Measurements from ENCODE around the gene CCDC54.
"Not testable (repeated sequence)": the region's sequence is repeated elsewhere in the genome, so short reads cannot be mapped to it uniquely, and the experiment has no call there.

Gene CCDC54

DNA sequence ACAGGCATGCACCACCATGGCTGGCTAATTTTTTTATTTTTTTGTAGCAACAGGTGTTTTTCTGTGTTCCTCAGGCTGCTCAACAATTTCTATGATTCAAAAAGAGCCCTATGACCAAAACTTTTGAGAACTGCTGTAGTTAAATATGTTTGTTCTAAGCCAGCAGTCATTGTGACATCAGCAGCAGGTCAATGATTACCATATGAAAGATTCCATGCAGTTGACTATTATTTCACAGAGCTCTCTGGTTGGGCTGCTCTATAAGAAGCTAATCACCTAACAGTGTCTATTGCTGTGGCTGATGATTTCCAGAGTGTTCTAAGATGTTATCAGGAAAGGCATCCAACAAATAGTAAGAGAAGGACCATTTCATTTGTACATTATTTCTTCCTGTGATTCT lies at the start of gene CCDC54:
Gene CCDC54 (plus strand): TSS at position 289 of the 400 bp plus-strand sequence. CDS start 149 bp downstream, outside the sequence.
- DNase-seq: no peak

DNA sequence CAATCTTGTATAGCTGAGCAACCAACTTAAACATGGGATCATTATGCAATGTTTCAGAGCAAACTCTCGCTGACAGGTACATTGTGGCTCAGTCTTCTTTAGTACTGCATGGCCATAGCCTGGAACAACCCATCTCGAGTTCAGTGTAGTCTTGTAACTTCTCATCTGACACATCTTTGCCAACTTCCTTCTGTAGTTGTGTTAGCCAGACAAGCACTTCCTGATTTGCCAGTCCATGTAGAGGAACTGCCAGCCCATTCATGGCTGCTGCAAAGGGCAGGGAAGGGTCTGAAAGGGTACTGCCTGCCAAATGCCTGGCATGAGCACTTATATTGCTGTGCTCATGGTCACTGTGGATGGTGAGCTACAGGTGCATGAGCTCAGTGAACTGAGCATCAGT lies 49.2 kb upstream of the CCDC54 start:
- no peak for DNase-seq

DNA sequence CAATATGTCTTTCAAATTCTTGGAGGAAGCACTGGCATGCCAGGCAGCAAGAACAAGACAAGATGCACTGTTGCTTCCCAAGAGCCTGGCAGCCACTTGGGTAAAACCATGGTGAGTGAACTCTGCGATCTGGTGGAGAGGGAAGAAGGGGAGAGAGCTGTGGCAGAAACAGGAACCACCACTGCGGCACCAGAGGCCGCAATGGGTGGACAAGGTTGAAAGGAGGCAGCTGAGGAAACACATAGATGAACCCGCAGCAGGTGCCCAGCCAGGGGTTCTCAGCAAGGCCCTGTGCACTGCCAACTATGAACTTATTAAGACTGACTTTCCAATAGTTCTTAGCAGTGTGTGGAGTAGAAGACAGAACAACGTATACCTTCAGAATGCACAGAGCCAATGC lies 48.2 kb upstream of the CCDC54 start:
- no peak for DNase-seq

DNA sequence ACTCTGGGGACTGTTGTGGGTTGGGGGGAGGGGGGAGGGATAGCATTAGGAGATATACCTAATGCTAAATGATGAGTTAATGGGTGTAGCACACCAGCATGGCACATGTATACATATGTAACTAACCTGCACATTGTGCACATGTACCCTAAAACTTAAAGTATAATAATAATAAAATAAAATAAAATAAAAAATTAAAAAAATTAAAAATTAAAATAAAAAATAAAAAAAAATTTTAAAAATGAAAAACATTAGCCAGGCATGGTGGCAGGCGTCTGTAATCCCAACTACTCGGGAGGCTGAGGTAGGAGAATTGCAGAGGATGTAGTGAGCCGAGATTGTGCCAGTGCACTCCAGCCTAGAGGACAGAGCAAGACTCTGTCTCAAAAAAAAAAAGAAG lies 37.5 kb upstream of the CCDC54 start:
- not testable (repeated sequence) for DNase-seq

DNA sequence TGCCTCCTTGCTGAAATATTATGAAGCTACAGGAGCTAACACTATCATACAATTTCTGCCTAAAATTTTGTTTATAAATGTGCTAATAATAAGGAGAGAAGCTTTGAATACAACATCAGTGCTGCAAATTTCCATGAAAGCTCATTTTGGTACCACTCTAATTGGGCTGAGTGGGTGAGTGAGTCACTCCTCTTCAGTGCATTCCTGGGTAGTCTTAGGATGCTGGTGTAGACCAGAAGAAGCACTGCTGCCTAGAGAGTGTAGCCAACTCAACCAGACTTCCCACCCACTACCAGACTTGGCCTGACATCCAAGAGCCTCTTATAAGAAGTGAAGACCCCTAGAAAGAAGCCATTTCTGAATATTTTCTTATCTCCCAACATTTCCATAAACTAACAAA lies 32.5 kb upstream of the CCDC54 start:
- no peak for DNase-seq

DNA sequence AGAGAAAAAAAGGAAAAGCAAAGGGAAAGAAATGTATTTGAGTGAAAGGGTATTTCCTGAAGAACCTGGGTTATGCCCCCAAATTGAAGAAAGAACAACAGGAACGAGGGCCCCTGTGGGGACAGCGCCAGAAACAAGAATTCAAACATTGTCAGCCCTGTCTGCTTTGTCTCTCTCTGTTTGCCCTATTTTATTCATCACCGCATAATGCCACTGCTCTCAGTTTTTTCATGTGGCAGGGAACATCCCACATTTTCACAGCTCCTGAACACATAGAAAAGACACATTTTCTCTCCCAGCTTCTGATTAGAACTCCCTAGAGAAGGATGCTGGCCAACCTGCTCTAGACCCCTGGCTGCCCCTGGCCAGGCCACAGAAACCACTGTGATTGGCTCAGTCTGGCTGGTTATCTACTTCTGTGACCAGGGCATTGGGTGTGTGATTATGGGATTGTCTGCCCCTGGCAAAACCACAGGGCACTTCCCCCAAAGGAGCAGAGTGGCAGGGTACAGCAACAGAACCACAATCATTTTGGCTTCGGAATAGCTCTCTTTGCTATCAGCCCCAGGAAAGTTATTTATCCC lies 31.3 kb upstream of the CCDC54 start:
- no peak for DNase-seq

DNA sequence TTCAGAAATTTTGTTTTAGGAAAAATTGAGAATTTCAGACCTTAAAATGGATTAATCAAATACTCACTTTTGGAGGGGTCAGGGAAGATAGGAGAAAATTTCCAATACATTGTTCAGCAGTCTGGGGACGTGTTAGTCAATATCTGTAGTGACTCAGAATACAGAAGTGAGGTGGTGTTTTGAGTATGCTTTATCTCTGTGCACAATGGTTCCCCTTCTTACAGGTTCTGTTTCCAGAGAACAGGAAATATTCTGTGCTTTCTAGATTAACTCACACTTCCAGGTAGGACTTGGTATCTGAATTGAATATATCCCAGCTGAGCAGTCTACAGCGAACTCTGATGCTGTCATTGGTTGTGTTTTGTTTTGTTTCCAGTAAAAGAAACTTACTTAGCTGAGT lies 30.7 kb upstream of the CCDC54 start:
- no peak for DNase-seq

DNA sequence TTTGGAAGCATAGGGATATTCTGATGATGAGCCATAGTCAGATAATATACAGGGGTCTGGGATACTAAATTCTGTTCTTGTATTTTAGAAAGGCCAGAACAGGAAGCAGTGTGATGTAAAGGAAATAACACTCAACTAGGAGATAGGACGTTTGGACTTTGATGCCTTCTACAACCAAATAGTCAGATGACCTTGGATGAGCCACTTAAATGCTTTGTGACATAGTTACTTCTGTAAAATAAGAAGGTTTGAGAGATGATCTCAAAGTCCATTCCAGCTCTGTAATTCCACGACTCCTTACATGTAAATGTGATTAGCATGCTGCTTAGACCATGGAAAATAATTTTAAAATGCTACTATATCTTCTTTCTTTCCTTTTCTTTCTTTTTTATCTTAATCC lies 29.5 kb upstream of the CCDC54 start:
- DNase-seq: no peak

DNA sequence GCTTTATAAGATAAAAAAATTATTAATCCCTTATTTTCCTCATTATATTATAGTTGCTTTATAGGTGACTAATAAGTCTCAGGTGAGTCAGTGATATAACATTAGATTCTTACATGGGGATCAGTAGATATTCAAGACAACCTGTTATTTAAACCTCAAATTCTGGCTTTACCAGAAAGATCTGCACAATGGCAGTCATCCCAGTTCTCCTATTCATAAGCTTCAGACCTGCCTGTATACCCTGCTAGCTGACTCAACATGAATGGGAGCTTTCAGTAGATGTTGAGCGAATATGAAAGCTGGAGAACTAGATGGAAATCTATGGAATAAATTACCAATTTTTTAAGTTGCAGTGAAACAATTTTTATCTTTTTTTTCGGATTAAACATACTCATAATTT lies 20.5 kb upstream of the CCDC54 start:
- DNase-seq: no peak

DNA sequence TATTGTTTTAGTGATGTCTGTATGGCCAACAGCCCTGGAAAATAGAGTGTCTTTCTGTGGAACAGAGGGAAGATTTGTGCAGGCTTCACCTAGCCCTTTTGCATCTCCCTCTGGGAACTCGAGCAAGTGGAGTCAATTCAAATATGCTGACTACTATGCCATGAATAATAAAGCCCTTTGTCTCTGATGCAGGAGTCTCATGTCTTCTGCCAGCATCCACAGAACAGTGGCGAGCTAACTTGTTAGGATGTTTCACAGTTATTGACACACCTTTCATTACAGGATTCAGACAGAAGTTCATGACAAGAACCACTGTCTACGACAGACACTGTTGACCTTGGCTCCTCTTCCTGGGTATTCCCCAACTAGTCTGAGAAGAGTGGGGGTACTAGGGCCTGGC lies 15.6 kb upstream of the CCDC54 start:
- DNase-seq: no peak

DNA sequence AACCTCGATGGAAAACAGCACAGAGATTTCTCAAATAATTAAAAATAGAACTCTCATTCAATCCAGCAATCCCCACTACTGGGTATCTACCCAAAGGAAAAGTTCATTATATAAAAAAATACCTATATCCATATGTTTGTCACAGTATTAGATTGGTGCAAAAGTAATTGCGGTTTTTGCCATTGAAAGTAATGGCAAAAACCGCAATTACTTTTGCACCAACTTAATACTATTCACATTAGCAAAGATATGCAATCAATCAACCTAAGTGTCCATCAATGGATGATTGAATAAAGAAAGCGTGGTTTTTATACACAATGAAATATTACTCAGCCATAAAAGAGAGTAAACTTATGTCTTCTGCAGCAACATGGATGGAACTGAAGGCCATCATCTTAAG lies 12.2 kb upstream of the CCDC54 start:
- DNase-seq: no peak

DNA sequence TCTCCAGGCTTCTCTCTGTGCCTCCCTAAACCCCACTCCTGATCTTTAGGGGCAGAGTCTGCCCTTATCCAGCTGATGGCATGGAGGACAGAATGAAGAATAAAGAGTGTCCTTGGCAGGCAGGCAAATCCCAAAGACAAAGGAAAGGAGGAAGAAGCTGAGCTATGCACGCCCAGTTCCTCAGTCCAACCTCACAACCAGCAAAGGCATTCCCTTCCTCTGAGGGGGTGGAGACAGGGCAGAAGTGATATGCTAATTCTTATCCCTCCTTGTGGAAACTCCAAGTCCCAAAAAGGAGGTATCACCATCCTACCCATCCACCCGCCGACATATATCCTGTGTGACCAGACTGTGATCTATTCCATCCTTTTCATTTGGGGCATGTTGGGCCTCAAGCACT lies 10.5 kb upstream of the CCDC54 start:
- no peak for DNase-seq

DNA sequence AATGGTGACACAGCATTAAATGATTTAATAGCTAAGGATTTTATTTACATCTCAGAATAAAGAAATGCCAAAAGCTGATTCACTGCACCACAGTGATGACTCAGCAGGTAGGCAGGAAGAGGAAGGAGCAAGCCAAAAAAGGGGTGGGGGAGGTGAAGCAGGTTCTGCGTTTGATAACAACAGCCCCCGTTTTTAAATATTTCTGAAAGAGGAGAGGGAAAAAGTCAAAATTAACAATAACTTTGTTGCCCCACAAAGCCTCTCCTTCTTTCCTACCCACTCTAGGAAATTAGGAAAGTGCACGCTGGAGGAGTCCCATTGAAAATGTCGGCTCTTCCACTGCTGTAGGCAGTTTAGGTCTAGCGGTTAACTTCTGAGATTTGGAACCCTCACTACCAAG lies 9.9 kb upstream of the CCDC54 start:
- no peak for DNase-seq

DNA sequence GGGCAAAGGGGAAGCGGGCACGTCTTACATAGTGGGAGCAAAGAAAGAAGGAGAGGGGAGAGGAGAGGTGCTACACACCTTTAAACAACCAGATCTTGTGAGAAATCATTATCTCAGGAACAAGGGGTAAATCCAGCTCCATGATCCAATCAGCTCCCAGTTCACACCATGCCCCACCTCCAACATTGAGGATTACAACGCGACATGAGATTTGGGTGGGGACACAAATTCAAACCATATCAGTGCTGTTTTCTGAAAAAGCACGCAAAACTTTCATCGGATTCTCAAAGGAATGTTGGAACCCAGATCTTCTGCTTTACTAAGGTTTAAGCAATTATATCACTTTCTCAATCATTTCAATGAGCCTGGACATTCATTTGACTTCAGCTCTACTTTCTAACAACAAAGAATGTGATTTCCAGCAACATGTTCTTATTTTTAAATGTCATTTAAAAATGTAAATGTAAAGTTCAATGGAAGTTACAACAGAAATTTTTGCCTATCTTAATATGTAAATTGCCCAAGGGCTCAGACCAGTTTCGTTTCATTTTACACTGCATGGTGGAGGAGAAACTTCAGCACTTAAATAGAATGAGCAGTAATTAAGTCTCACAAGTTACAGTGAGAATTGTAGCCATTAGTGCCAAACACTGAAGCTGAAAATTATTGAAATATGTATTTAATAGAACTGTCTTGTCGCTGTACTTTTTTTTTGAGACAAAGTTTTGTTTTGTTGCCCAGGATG lies 8.4 kb upstream of the CCDC54 start:
- no peak for DNase-seq

DNA sequence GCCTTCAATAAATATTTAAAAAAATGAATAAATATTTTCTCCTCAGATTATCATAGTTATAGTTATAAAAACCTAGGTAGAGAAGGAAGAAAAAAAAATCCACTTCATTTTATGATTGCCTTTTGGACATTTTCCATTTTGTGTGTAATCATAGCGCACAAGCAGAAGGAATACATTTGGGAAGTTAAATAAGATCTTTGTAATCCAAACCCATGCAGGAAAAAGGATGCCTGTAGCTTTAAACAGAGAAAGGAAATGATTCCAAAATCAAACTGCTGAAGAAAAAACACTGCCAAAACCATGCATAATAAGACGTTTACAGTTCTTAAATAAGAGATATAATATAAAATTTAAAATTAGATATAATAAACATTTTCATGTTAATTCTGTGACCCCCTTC lies 7.4 kb upstream of the CCDC54 start:
- no peak for DNase-seq

DNA sequence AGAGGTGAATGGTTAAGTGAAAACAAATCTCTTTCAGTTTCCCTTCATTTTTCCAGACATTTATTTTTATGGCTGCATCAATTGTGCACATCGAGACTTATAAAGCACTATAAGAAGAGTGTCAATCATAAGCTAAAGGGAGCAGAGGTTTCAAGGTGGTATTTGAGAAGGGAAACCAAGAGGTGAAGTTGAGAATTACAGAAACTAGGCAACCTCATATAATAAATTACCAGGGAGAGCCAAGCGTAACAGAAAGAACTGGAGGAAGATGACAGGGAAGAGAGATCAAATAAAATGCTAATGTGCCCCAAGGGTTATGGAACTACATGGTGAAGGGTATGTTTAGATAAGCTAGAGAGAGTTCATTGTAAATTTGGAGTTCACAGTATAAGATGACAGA lies 6.3 kb upstream of the CCDC54 start:
- DNase-seq: no peak

DNA sequence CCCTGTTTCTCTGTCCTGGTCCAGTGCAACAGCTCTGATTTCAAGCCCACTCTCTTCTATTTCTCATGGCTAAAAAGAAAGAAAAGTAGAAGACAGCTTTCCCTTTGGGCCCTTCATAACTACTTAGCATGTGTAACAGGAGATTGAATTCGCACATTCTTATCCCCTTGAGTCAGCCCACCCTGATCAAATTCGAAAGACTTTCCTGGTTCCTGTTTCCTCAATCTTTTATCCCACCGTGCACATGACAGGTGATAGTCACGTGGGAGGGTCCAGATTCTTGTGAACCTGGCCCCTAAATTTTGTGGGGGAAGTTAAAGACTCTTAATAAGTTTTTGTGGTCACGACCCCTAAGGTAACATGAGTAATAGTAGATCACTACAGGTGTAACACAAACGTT lies 4.7 kb upstream of the CCDC54 start:
- no peak for DNase-seq

DNA sequence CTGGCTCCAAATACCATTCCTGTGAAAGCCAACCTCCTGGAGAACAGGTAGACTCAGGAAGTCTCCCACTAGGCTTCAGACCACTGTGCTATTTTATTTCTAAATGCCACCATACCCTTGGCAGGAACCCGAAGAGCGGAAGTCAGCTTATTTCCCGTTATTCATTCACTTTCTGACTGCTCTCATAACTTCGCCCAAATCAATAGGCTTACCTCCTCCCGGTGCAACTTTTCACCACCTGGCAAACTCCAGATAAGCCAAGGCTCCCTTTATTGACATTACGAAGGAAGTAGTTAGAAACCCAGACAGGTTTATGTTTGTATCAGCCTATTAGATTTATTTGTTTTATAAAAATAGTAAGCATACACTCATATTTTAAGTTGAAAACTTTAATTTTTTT lies 3.3 kb upstream of the CCDC54 start:
- no peak for DNase-seq

DNA sequence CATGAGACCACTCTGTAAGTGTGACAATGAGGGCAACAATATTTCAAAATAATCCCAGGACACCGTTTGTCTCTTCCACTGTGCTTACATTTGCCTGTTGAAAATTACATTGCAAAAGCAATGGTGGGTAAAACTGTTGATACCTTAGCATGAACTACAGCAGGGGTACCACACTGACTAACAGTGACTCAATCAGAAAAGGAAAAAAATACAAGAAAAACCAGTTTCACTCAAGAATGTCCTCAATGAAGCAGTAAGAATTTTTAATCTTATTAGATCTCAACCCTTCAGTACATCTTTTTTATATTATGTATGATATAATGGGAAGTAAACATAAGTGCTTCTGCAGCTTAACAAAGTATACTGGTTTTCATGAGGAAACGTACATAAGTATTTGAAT lies 1.6 kb upstream of the CCDC54 start:
- no peak for DNase-seq

DNA sequence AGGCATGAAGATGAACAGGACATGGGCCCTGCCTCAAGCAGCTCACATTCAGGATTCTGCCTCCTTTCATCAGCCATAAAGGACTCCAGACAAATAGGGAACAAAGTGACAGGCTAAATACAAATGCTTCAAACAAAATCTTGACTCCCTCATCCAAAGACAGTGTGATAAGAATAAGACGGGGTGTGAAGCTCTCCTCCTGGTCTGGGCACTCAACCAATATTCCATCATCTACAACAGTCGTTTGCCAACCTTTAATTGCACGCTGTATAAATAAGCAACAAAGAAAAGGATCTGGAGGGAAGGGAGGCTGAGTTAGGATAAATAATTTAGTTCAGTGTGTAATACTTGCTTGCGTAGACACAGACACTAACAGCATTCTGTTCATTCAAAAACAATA lies 5.4 kb downstream of the CCDC54 start:
- DNase-seq: no peak

DNA sequence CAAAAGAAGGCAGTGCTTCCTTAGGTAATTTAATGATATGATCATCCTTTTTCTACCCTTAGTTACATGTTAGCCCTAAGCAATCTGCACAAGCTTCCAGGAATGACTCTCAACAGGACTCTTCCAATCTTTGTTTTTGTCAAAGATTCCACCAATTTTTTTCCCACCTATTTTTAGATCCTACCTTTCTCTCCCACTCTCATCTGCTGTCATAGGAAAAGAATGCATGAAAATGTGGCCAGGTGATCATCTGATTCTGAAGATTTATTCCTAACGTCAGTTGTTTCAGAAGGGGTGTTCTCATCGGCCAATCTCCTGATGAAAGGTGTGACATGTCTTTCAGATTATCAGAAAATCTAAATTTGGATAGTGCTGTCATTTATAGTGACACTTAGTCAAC lies 7.2 kb downstream of the CCDC54 start:
- no peak for DNase-seq

DNA sequence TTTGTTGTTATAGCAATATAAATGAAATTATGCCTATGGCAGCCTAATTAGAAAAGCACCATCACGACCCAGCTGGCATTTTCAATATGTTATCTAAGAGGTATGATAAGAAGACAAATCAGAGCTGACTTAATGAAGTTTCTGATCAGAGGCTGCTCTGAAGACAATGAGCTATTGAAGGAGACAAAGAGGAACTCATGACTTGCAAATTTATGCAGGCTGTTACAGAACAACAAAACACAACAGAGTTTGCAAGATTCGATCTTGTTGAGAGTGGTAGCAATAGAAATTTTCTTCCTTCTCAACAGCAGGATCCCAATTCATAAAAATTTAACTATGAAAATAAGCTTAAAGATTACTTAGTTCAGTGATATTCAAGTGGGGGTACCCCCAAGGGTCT lies 7.7 kb downstream of the CCDC54 start:
- DNase-seq: no peak

DNA sequence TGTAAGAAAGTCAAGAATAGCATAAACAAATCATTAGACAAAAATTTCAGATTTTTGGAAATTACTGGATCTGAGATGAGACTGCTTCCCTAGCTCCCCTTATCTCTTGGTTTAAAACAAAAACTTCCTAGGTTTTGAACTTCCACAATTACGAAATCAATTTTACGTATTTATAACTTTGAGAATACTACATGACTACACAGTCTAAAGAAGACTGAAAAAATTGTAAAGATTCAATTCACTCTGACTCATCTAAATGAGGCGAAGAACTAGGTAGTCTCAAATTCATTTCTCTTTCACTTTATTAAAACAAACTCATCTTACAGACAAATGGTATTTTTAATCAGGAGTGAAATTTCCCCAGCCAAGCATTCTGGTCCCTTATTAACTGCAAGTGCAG lies 10.3 kb downstream of the CCDC54 start:
- no peak for DNase-seq

DNA sequence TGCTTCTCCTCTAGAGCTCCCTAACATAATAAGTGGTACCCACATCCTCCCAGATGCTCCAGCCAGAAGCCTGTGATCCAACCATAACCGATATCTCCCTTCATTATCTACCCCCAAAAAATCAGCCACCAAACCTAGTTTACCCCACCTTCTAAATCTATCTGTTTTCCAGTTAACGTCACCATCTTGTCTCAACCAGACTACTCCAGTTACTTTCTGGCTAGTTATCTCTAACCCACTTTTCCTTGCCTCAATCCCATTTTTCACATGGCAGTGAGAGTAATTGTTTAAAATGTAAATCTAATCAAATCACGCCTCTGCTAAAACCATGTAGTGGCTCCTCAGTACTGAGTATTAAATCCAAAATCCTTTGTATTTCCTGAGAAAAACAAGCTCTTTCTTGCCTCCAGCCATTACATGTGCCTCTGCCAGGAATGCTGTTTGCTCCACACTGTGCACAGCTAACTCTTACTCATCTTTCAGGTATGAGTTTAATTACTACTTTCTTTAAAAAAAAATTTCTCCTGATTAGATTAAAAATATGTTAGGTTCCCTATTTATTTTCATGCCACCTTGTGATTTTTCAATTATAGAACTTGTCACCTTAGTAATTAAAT lies 15.4 kb downstream of the CCDC54 start:
- DNase-seq: no peak

DNA sequence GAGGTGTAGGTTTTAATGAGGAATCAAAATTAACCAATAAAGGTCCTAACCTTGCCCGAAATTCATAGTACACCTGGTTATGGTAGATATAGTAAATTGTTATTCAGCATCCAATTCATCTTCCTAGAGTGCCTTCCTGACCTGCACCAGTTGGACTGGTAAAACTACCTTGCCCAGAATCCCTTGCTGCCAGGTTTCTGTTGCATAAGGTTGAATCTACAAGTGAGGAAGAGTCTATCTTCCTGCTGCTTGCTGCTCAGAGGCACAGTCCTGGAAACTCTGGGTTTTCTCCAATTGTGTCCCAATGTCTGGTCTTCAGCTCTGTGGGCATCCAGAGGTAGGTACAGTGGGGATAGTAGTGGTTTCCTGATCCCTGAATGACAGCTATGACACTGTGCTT lies 17.3 kb downstream of the CCDC54 start:
- DNase-seq: no peak
